ENCODE results near the gene DPEP2.
"Not testable (repeated sequence)": the region's sequence is repeated elsewhere in the genome, so short reads cannot be mapped to it uniquely, and the experiment has no call there.

Gene DPEP2

DNA sequence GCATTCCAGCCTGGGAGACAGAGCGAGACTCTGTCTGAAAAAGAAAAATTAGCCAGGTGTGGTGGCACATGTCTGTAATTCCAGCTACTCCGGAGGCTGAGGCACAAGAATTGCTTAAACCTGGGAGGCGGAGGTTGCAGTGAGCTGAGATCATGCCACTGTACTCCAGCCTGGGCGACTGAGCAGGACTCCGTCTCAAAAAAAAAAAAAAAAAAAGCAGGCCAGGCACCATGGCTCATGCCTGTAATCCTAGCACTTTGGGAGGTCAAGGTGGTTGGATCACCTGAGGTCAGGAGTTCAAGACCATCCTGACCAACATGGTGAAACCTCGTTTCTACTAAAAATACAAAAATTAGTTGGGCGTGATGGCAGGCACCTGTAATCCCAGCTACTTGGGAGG lies 27.0 kb downstream of the DPEP2 start:
- not testable (repeated sequence) for DNase-seq

DNA sequence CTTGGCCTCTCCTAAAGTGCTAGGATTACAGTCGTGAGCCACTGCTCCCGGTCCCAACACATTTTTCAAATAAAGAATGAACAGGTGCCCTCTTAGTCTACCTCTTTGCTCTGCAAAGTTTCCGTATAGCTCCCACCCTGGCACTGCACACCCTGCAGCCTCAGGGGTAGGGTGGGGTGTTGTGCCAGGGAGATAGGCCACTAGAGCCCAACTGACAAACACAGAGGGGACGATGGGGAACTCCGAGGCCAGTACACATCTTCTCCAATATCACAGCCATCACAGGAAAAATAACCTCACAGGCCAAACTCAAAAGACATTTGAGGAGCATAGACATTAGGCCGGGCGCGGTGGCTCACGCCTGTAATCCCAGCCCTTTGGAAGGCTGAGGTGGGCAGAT lies 28.2 kb downstream of the DPEP2 start:
- DNase-seq = no peak

- no peak for DNase-seq
These were observed 29.8 kb downstream of the DPEP2 start for GRCh38 chr16:67969254-67970039.

DNA sequence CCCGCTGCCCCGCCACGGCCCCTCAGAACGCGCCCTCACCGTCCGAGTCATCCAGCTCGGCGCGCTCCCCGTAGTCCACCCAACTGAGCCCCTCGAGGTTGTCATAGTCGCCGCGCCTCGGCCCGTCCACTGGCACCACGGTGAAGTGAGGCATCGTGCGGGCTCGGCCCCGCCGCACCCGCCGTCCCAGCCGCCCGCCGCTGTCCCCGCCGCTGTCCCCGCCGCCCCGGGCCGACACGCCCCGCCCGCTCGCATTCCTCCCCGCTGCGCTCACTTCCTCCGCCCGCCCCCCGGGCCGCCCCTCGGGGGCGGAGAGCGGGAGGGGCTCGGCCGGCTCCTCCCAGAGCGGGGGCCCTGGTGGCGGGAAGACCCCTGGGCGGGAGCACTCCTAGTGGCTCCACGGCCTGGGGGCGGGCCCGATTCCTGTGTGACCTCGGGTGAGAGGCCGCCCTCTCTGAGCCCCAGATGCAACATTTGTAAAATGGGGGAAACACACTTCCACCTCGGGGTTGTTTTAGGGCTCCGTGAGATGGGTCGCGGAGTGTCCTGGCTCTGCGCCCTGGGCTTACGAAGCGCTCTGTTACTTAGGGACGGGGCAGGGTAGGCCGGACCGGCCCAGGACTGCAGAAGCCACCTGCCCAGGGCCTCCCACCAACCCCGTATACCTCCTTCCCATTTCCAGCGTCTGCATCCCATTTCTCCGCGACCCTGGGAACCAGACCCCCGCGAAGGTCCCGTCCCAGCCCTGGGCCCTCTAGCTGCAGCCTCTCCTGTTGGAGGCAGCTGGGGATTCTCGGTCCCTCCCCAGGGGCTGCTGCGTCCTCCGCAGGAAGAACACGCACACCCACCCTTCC lies 30.7 kb downstream of the DPEP2 start, which contains the start of gene SLC12A4:
TSS of gene SLC12A4 (minus strand) at position 238 of the 854 bp plus-strand sequence. CDS start at position 154, 84 bp downstream.
- no peak for DNase-seq

DNA sequence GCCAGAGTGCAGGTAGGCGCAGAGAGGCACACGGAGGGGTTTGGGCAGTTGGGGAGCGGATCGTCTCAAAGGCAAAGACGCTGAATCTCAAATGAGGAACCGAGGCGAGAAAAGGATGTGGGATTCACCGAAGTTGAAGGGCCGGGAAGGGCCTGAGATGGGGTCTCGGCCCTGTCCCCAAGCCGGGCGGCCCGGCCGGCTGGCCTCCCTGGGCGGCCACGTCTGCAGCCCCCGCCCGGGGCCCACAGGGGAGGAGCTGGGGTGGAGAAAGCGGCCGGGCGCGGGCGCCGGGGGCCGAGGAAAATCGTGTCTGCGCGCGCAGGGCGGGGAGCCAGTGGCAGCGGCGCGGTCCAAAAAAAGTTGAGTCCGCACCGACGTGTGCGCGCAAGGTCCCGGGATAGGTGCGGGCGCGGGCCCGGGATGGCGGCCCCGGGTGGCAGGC lies 31.3 kb downstream of the DPEP2 start:
- no peak for DNase-seq

DNA sequence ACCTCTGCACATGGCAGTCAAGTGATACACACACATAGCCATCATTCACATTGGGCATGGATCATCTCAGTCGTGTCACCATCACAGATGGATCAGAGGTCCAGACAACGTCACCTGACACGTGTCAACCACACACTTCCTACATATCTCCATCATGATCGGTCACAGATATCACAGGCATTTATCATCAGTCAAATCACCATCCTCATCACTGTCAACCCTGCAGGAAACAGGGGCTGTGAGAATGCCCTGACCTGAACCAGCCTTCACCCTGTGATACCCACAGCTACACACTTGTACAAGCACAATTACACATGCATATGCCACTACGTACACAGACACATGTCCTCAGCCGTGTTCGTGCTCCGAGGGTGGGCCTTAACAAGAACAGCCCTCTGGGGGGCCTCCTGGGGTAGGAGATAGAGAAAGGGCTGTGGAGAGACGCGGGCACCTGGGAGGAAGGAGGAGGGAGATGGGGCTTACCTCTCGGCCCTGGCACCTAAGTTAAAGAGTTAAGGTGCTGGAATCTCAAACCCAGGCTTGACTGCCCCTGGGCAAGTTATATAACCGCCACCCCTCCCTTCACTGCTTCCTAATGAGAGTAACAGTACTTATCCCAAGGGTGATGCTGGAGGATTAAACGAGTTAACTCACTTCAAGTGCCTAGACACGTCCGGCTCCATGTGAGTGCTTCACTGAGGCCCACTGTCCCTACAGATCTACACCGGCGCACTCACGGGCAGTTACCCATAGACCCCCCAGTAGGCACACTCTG lies 31.9 kb downstream of the DPEP2 start:
- DNase-seq = no peak

GRCh38 chr16:67966549-67967182 lies 32.6 kb downstream of the DPEP2 start:
- no peak for DNase-seq

DNA sequence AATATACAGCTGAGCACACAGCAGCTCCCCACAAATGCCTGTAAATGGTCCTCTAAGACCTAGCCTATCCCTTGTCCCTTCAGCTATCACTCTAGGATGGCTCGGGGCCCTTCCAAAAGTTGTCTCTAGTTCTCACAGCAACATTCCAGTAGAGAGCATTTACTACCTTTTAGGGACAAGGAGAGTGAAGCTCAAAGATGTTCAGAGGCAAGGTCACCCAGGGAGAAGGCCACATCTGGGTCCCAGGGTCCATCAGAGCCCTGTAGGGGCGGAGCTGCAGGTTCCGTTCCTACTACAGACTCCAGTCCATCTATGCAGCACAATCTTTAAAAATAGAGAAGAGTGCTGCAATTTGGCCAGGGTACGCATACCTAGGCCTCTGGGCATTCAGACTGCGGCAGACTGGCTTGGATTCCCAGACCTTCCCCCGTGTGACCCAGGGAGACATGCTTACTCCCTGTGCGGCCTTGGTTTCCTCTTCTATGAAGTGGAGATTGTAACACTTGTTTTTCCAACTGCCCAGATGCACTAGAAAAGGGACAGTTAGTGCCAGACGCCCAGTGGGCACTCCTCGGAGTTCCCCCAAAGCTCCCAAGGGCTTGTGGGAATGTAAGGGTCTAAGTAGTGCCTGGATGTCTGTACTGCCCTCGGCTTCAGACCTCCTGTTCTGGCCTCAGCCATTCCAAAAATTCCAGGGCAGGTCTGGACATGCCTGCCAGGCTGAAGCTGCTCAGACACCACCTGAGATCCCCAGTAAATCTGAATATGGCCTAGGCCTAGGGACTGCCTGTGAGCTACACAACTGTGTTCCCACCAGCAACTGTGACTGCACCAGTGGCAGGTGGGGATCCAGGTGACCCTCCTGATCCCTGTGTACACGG lies 33.4 kb downstream of the DPEP2 start:
- DNase-seq = no peak

DNA sequence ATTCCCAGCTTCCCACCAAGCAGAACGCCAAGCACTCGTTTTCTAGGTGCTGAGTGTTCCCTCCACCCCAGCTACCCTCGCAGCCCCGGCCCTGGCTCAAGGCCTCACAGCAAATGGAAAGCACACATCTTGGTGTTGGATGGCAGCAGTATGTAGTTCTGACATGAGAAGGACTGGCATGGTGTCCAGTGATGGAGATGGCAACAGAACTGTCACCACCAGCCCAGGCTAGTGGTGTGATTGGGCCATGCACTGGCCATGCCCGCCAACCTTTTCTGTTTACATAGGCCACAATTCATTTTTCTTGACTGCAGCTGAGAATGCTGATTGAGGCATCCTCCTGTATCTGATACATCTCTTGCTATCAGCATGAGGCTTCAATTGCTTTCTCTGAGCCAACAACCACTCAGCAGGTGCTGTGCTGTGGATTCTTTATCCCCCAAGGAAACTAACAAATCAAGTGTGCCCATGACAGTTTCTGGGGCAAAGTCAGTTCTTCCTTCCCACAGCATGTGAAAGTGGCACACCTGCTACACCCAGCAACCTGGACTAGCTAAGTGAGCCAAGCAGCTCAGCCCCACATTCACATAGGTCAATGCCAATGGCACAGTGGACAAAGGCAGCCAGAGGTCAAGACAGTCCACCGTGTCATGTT lies 34.7 kb downstream of the DPEP2 start:
- DNase-seq = no peak

DNA sequence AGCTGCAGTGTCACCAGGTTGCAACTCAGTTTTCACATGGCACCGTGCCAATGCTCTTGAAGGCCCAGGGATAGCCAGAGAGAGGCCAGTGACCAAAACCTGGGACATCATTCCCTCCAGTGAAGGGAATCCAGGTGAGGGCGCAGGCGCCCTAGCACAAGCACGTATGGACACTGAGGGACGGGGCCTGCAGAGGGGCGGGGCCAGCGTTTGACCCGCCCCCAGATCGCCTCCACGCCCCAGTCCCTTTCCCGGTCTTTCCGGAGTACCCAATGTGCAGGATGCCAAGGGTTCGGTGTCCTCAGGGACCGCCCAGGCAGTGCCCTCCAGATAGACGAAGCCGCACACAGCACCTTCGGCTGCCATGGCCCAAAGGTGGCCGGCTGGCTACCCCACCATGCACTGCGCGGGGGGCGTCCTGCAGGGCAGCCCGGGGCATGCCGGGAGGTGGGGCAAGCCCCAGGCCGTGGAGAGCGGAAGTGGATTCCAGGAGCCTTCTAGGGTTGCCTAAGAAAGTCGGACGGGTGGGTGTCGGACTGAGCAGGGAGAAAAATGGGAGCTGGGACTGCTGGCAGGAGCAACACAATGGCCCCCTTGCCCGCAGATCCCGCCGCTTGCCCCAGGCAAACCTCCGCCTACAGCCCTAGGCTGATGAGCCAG lies 35.5 kb downstream of the DPEP2 start:
- DNase-seq = no peak

DNA sequence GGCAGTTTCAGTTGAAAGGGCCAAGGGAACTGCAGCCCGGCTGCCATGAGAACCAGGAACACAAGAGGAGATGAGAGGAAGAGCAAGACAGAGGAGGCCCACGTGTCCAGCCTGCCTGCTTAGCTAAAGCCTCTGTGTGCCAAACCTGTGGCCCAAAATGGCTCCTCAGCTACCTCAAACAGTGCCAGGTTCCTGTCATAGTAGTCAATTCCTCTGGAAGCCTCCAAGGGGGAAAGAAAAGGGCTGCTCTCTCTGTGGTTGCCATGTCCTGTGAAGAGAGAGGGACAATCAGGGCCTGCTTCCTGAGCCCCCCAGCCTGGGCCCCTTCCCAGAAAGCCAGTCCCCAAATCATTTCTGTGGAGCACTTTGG lies 36.0 kb downstream of the DPEP2 start:
- DNase-seq = no peak

GRCh38 chr16:67962135-67962534 lies 37.1 kb downstream of the DPEP2 start:
- no peak for DNase-seq

GRCh38 chr16:67961551-67961957 lies 37.7 kb downstream of the DPEP2 start:
- DNase-seq = peak in 1 of 2 experiments; percentile 4

DNA sequence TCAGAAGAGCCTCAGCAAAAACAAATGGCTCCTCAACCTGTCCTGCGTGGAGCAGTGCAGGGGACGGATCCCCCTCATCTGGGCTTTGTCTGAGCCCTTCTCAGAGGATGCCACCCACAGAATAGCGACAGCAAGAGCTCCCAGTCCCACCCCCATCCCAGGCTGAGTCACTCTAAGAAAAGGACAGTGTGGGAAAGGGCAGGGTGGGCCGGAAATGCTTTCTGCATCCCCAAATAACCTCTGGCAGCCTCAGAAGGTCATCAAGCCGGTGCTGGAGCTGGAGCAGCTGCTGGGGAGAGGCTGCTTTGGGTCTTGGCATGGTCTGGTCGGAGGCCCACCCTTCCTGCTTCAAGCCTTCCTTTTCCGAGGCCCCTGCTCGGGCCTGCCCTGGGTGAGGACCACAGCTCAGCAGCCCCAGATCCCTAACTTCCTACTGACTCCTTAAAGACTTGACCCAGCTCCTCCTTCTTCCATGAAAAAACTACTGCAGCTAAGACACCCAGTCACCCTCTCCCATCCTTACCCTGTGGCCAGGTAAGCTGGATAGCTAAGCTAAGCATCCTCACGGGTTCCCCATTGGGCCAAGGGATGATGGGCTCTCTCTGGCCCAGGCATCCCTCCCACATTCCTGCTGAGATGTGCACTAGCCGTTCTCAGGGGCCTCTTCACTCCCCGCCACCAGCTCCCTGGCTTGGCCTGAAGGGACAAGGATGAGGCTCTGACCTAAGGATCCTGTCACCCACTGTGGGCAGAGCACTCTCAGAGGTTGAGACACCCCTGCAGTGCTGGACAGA lies 39.6 kb downstream of the DPEP2 start:
- DNase-seq = no peak

DNA sequence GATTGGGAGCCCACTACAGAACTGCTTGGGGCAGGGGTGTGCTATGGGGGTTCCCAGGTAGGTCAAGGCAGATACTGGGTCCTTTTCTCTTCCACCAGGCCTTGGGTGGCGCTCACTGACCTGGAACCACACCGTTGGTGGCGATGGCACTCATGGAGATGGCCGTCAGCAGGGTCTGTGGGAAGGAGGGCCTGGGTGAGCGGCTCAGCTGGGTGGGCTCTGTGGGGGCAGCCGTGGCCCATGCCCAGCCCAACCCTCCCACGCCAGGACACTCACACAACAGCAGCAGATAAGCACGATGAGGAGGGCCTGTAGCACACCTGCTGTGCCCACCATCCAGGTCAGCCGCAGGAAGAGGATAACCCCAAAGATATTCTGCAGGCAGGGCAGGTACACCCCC lies 41.7 kb downstream of the DPEP2 start:
- DNase-seq = no peak

DNA sequence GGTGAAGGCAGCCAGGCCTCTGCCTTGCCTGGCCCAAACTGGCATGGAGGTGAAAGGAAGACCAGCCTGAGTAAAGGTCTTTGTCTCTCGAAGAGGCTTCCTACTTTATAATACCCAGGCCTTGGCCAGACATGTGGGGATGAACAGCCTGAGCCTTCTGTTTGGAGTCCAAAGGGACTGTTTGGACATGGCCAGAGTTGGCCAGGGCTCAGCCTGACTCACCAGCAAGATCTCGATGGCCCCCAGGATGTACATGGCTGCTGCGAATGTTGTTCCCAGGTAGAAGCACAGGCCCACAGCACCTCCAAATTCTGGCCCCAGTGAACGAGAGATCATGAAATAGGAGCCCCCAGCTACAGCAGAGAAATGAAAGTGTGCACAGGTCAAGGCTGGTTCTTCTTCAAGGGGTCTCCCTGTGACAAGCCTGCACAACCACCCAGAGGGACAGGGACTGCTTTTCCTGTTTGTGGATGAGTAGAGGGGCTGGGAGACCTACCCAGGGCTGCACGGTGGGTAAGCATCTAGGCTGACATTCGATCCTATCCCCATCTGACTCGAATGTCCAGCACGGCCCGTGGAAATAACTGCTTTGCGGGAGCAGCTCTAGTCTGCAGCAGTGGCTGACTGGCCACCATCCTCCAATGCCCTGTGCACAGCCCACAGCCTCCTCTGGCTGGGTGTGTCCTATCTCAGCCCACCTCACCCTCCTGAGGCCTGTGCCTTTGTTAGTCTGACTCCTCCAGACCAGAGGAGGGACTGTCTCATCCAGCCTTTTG lies 44.7 kb downstream of the DPEP2 start:
- DNase-seq = no peak

DNA sequence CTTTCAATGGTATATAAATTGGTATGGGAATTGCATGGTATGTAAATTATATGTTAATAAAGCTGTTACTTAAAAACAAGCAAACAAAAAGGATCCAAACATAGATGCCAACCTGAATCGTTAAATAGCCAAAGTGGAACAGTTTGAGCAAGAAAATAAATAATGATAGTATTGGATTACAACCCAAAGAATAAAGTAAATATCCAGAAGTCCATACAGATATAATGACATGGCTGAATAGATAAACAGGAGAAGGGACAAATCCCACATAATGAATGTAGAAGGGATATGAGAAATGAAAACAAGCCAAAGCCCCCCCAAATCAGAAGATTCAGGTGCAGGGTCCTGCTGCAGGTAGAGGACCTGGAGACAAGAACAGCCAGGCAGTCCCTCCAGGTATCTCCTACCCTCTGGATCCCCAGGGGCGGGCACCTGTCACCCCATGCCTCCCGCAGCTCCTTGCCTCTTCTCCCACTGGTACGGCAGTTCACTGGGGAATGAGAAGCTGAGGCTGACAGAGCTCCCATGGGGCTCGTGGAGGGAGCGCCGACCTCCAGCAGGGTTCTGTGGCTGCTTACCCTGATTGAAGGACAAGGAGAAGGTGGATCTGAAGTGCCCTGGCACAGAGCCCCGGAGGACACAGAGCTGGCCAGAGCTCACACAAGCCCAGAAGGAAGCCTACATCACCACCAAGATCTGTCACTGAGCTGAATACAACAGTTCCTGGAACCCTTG lies 45.5 kb downstream of the DPEP2 start:
- DNase-seq = no peak

DNA sequence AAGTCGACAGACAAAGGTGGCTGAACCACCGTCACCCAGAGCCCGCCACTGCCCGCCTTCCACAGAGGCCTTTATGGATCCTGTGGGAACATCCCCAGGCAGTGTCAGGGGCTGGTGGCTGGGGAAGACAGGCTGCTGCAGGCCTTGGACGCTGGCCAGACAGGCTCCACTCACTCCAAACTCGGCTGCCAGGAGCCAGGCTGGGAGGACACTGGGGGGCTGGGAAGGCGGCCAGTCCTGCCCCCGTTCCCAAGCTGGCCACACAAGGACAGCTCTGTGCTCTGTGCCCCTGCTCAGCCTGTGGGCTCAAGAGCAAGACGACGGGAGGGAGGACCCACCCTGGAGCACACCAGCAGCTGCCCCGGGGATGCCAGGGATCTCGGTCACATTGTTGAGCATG lies 47.8 kb downstream of the DPEP2 start:
- DNase-seq = peak in 1 of 2 experiments; percentile 64

Measured in NCI-H446 (cell line).